Left kidney (tissue), 2 donors: ENCODE data around the gene ZC3H12D. TPM values are rescaled to one million over a fixed set of nuclear protein-coding genes. Genes with fewer than 3 reads are reported as not detected.
"Not testable (repeated sequence)": the region's sequence is repeated elsewhere in the genome, so short reads cannot be mapped to it uniquely, and the experiment has no call there.

ENCODE experiments used
- DNase-seq: peaks from one replicate; pipeline ENCODE4 v3.0.0-alpha.2; 2013
- polyA plus RNA-seq: library from polyadenylated mRNA; unstranded; fragments of 120-200 nt; gene quantifications from one replicate; pipeline ENCODE4 v1.2.1, GENCODE V29; 2013; ENCODE audit not compliant: insufficient read length

Gene ZC3H12D
- polyA plus RNA-seq, 1 donor = 0.70 TPM

- no peak for DNase-seq
These were observed 25.1 kb downstream of the ZC3H12D start for GRCh38 chr6:149459761-149460160.

GRCh38 chr6:149458806-149459205 lies 26.0 kb downstream of the ZC3H12D start:
- no peak for DNase-seq

GRCh38 chr6:149458196-149458595 lies 26.6 kb downstream of the ZC3H12D start:
- no peak for DNase-seq

GRCh38 chr6:149457316-149457884 lies 27.4 kb downstream of the ZC3H12D start:
- no peak for DNase-seq

GRCh38 chr6:149456311-149457021 lies 28.3 kb downstream of the ZC3H12D start:
- DNase-seq = no peak

- no peak for DNase-seq
These were observed 29.6 kb downstream of the ZC3H12D start for GRCh38 chr6:149455031-149455732.

GRCh38 chr6:149454346-149454848 lies 30.4 kb downstream of the ZC3H12D start:
- DNase-seq = peak; percentile 55

- DNase-seq = no peak
These were observed 31.0 kb downstream of the ZC3H12D start for GRCh38 chr6:149453597-149454345.

- no peak for DNase-seq
These were observed 32.5 kb downstream of the ZC3H12D start for GRCh38 chr6:149452037-149452939.

- no peak for DNase-seq
These were observed 33.3 kb downstream of the ZC3H12D start for GRCh38 chr6:149451376-149452036.

GRCh38 chr6:149450679-149451375 lies 34.0 kb downstream of the ZC3H12D start:
- no peak for DNase-seq

- no peak for DNase-seq
These were observed 34.8 kb downstream of the ZC3H12D start for GRCh38 chr6:149449831-149450678.

- no peak for DNase-seq
These were observed 35.9 kb downstream of the ZC3H12D start for GRCh38 chr6:149448821-149449453.

GRCh38 chr6:149446791-149447376 lies 37.9 kb downstream of the ZC3H12D start:
- DNase-seq = no peak

- DNase-seq = no peak
These were observed 39.2 kb downstream of the ZC3H12D start for GRCh38 chr6:149445573-149445972.

GRCh38 chr6:149445095-149445466 lies 39.7 kb downstream of the ZC3H12D start:
- no peak for DNase-seq

- not testable (repeated sequence) for DNase-seq
These were observed 40.3 kb downstream of the ZC3H12D start for GRCh38 chr6:149444360-149445094.
